Gastrocnemius medialis (tissue), 4 donors: ENCODE results near the gene TTLL1. TPM values are rescaled to one million over a fixed set of nuclear protein-coding genes. Genes with fewer than 3 reads are reported as not detected.

ENCODE experiments used
- ATAC-seq, 2 donors: fragments of 150-250 bp; one replicate each; pipeline ENCODE4 v1.9.1; 2016
- DNase-seq, 2 donors: peaks; one replicate each; pipeline ENCODE4 v3.0.0-alpha.2; 2019
- H3K27ac ChIP-seq, 4 donors: fragments of 200-600 bp; sonication (generic); 1 replicate in 1 of 4; 2 replicates in 3 of 4; pipeline ENCODE4 v1.5.1; 2016 to 2018; ENCODE audit warnings: mild to moderate bottlenecking in 2 of 4, moderate library complexity in 1 of 4
- H3K27me3 ChIP-seq, 3 donors: fragments of 200-600 bp; sonication (generic) in 2 of 3; 1 replicate in 1 of 3; 2 replicates in 2 of 3; pipeline versions ENCODE4 v1.5.1 to v1.6.0; 2016 to 2019; ENCODE audit warnings: mild to moderate bottlenecking in 1 of 3, moderate library complexity in 1 of 3
- H3K36me3 ChIP-seq, 2 donors: fragments of 200-600 bp; sonication (generic) in 1 of 2; one replicate each; pipeline ENCODE4 v1.5.1; 2017 to 2018
- H3K4me1 ChIP-seq, 2 donors: fragments of 200-600 bp; sonication (generic) in 1 of 2; one replicate each; pipeline ENCODE4 v1.5.1; 2016 to 2017; ENCODE audit warnings: mild to moderate bottlenecking in 2 of 2
- H3K4me3 ChIP-seq, 4 donors: fragments of 200-600 bp; sonication (generic) in 3 of 4; 1 replicate in 1 of 4; 2 replicates in 3 of 4; pipeline ENCODE4 v1.5.1; 2016 to 2019; ENCODE audit warnings: mild to moderate bottlenecking in 2 of 4
- H3K9me3 ChIP-seq, 3 donors: fragments of 200-600 bp; sonication (generic) in 2 of 3; 1 replicate in 1 of 3; 2 replicates in 2 of 3; pipeline ENCODE4 v1.5.1; 2016 to 2019
- POLR2A ChIP-seq, 2 donors: fragments of 450-650 bp; IDR thresholded peaks; one replicate each; pipeline ENCODE4 v1.6.1; 2017; ENCODE audit warnings: antibody characterized with exemption in 2 of 2, mild to moderate bottlenecking in 2 of 2, moderate library complexity in 2 of 2
- in situ Hi-C, 4 donors: fragments of 200-750 bp; cut with MboI; loops; one replicate each; pipeline versions ENCODE4 v1.15.0 to v1.8.0; 2017; ENCODE audit warnings: low sequenced_read_pairs in 4 of 4
- intact Hi-C: fragments of 100-400 bp; cut with DNase I; formaldehyde crosslinking; loops from one replicate; pipeline ENCODE4 v1.15.1; 2023; ENCODE audit warnings: low total_unique reads
- total RNA-seq, 4 donors: library from RNA; depleted of rRNA; stranded (reverse); fragments of >200 nt; gene quantifications; one replicate each; pipeline versions ENCODE4 v1.1.0 to v1.2.3, GENCODE V29; 2016
- TF ChIP-seq, protein P1 (sequence below), 5 experiments: fragments of 450-650 bp in 3 of 5; fragments of 200-600 bp in 2 of 5; sonication (generic) in 2 of 5; IDR thresholded peaks in 4 of 5; conservative IDR thresholded peaks in 1 of 5; 1 replicate in 4 of 5; 2 replicates in 1 of 5; pipeline ENCODE4 v1.5.1; 2016 to 2019; ENCODE audit warnings: antibody characterized with exemption in 5 of 5, mild to moderate bottlenecking in 3 of 5, moderate library complexity in 3 of 5

TTLL1 gene
- total RNA-seq, 4 donors from 2014 or later: 1.3 to 2.0 (median 1.8) TPM

DNA sequence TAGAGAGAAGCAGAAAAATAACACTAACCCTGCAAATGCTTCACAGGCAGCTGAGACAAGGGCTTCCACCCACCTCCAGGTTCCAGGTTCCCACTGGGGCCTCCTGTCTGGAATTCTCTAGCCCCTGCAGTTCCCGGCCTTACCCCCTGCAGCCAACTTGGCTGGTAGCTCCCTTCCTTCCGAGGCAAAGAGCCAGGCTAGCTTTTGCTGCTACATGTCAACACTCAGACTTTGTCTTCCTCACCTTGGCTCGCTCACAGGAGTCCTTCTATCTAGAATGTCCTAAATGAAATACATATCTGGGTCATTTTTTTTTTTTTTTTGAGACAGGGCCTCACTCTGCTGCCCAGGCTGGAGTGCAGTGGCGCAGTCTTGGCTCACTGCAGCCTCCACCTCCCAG is 9.9 kb upstream of the TTLL1 start:
- no peak overlapping the region for H3K27ac ChIP-seq
- intact Hi-C loops (no loop called here), in situ Hi-C loops (no loop called here)
- H3K36me3 ChIP-seq: no peaks in the 10 kb centered on the region
- H3K4me3 ChIP-seq: no peak overlapping the region
- H3K9me3 ChIP-seq: no peaks in the 10 kb centered on the region
- H3K27me3 ChIP-seq: no peaks in the 10 kb centered on the region
- ATAC-seq (no peak), DNase-seq (no peak)
- TF ChIP-seq, protein P1, sequence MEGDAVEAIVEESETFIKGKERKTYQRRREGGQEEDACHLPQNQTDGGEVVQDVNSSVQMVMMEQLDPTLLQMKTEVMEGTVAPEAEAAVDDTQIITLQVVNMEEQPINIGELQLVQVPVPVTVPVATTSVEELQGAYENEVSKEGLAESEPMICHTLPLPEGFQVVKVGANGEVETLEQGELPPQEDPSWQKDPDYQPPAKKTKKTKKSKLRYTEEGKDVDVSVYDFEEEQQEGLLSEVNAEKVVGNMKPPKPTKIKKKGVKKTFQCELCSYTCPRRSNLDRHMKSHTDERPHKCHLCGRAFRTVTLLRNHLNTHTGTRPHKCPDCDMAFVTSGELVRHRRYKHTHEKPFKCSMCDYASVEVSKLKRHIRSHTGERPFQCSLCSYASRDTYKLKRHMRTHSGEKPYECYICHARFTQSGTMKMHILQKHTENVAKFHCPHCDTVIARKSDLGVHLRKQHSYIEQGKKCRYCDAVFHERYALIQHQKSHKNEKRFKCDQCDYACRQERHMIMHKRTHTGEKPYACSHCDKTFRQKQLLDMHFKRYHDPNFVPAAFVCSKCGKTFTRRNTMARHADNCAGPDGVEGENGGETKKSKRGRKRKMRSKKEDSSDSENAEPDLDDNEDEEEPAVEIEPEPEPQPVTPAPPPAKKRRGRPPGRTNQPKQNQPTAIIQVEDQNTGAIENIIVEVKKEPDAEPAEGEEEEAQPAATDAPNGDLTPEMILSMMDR (IDR thresholded peaks at IDR 0.05 in 4 of 5, conservative IDR thresholded peaks at IDR 0.05 in 1 of 5): no peak
- no peak for TF ChIP-seq POLR2A (IDR thresholded peaks at IDR 0.05)
- no peaks in the 10 kb centered on the region for H3K4me1 ChIP-seq

DNA sequence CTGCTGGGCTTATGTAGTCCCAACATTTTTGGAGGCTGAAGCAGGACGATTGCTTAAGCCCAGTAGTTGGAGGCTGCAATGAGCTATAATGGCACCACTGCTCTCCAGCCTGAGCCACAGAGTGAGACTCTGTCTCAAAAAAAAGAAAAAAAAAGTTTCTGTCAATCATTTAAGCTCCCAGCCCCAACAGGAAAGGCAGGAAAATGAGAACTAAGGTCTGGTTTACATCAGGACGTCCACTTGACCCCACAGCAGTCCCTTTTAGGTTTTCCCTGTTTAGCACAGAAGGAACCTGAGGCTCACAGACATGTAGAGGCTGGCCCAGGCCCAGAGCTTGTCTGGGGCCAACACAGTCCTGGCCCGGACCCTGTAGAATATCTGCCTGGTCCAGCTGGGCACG is 9.2 kb upstream of the TTLL1 start:
- in situ Hi-C loops: no loop called here
- H3K27ac ChIP-seq: no peak overlapping the region
- H3K27me3 ChIP-seq: no peaks in the 10 kb centered on the region
- DNase-seq (no peak), ATAC-seq (no peak)
- intact Hi-C loops: no loop called here
- H3K36me3 ChIP-seq: no peaks in the 10 kb centered on the region
- H3K4me3 ChIP-seq: no peak overlapping the region
- TF ChIP-seq, protein P1 (IDR thresholded peaks at IDR 0.05 in 4 of 5, conservative IDR thresholded peaks at IDR 0.05 in 1 of 5): no peak
- TF ChIP-seq POLR2A (IDR thresholded peaks at IDR 0.05): no peak
- no peaks in the 10 kb centered on the region for H3K4me1 ChIP-seq
- no peaks in the 10 kb centered on the region for H3K9me3 ChIP-seq

DNA sequence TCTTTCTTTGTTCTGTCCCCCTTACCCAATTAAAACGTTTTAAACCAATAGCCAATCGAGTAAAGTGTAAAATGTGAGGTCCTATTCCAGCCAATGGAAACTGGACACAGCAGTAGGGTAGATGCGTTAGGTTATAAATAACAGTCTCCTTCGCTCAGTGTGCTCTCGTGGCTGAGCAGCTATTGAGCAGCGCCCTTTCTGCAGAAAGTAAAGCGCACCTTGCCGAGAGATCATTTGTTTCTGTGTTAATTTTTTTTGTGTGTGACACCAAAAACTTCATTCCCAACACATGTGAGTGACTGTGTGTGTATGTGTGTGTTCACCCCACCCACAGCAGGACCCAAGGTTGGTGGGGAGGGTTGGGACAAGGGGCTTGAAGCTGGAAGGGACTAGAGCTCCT is 7.2 kb upstream of the TTLL1 start:
- Histone ChIP-seq H3K27me3 (no peaks in the 10 kb centered on the region), H3K36me3 (no peaks in the 10 kb centered on the region), H3K27ac (no peak overlapping the region), H3K9me3 (no peaks in the 10 kb centered on the region), H3K4me1 (no peaks in the 10 kb centered on the region), H3K4me3 (no peak overlapping the region)
- ATAC-seq (no peak), DNase-seq (no peak)
- in situ Hi-C loops: no loop called here
- intact Hi-C loops: no loop called here
- TF ChIP-seq, protein P1 (IDR thresholded peaks at IDR 0.05 in 4 of 5, conservative IDR thresholded peaks at IDR 0.05 in 1 of 5): no peak
- no peak for TF ChIP-seq POLR2A (IDR thresholded peaks at IDR 0.05)

DNA sequence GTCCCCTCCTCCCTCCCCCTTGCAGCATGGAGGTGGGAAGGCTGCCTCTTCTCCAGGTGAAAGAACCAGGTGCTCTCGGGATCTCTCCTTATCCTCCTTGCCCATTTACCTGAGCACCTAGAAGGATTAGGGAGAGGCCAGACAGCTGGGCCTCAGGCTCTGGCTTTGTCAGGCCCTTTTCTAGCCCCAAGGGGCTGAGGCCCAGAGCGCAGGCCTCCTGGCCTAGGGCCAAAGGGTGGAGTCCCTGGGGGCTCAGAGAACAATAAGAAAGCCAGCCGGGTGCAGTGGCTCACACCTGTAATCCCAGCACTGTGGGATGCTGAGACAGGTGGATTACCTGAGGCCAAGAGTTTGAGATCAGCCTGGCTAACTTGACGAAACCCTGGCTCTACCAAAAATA is 5.4 kb upstream of the TTLL1 start:
- Histone ChIP-seq H3K9me3 (no peaks in the 10 kb centered on the region), H3K36me3 (no peaks in the 10 kb centered on the region), H3K4me1 (peaks cover 0 to 5% of the 10 kb centered on the region in 2 donors), H3K27ac (no peak overlapping the region), H3K27me3 (no peaks in the 10 kb centered on the region), H3K4me3 (no peak overlapping the region)
- in situ Hi-C loops (no loop called here), intact Hi-C loops (no loop called here)
- ATAC-seq: no peak
- no peak for DNase-seq
- TF ChIP-seq, protein P1 (IDR thresholded peaks at IDR 0.05 in 4 of 5, conservative IDR thresholded peaks at IDR 0.05 in 1 of 5): no peak
- no peak for TF ChIP-seq POLR2A (IDR thresholded peaks at IDR 0.05)

DNA sequence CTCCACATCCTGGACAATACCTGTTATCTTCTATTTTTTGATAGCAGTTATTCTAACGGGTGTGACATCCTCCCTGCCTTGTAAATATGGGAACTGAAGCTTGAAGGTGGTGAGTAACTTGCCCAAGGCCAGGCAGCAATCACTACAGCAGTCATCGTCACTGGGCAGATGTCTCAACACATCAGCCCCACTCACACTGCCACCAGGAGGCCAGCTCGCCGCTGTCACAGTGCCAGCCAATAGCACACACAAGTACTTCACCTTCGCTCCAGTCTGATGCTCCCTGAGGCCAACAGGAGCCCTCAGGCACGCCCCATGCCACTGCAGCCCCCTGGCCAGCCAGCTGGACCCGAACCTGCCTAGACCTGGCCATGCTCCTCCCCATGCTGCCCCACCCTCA is 4.9 kb upstream of the TTLL1 start:
- in situ Hi-C loops: no loop called here
- no peak overlapping the region for H3K27ac ChIP-seq

More for the DNA sequence above, 4.9 kb upstream of the TTLL1 start:
- Histone ChIP-seq H3K9me3 (no peaks in the 10 kb centered on the region), H3K27me3 (no peaks in the 10 kb centered on the region), H3K4me1 (peaks cover 0 to 7% of the 10 kb centered on the region in 2 donors), H3K4me3 (no peak overlapping the region), H3K36me3 (no peaks in the 10 kb centered on the region)
- TF ChIP-seq, protein P1 (IDR thresholded peaks at IDR 0.05 in 4 of 5, conservative IDR thresholded peaks at IDR 0.05 in 1 of 5): no peak
- no peak for TF ChIP-seq POLR2A (IDR thresholded peaks at IDR 0.05)
- intact Hi-C loops: no loop called here
- no peak for ATAC-seq
- no peak for DNase-seq
